ENCODE measurements around the gene MAGI3. TPM values are rescaled to one million over a fixed set of nuclear protein-coding genes. Genes with fewer than 3 reads are reported as not detected.

MAGI3 gene
- total and polyA plus RNA-seq, 7 donors: 11.4 to 22.5 (median 18.9) TPM

DNA sequence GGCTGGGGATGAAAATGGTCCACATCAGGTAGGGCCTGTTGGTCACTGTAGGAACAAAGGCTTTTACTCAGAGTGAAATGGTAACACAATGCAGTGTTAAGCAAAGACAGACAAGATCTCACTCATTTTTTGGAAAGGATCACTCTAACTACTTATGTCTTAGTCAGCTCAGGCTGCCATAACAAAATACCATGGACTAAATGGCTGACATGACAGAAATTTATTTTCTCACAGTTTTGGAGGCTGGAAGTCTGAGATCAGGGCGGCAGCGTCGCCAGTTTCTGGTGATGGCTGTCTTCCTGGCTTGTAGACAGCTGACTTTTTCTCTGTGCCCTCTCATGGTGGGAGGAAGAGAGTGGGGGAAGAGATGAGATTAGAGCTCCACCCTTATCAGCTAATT, 10.2 kb upstream of the MAGI3 start:
- H3K36me3 ChIP-seq: no peaks in the 10 kb centered on the region
- H3K27ac ChIP-seq: no peak overlapping the region
- H3K4me3 ChIP-seq: no peak overlapping the region
- TF ChIP-seq, protein P1, sequence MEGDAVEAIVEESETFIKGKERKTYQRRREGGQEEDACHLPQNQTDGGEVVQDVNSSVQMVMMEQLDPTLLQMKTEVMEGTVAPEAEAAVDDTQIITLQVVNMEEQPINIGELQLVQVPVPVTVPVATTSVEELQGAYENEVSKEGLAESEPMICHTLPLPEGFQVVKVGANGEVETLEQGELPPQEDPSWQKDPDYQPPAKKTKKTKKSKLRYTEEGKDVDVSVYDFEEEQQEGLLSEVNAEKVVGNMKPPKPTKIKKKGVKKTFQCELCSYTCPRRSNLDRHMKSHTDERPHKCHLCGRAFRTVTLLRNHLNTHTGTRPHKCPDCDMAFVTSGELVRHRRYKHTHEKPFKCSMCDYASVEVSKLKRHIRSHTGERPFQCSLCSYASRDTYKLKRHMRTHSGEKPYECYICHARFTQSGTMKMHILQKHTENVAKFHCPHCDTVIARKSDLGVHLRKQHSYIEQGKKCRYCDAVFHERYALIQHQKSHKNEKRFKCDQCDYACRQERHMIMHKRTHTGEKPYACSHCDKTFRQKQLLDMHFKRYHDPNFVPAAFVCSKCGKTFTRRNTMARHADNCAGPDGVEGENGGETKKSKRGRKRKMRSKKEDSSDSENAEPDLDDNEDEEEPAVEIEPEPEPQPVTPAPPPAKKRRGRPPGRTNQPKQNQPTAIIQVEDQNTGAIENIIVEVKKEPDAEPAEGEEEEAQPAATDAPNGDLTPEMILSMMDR (IDR thresholded peaks at IDR 0.05): no peak
- no peak for TF ChIP-seq EP300 (IDR thresholded peaks at IDR 0.05)
- TF ChIP-seq POLR2A (IDR thresholded peaks at IDR 0.05): no peak
- TF ChIP-seq POLR2AphosphoS5 (IDR thresholded peaks at IDR 0.05): no peak
- H3K9me3 ChIP-seq: no peaks in the 10 kb centered on the region
- H3K27me3 ChIP-seq: no peaks in the 10 kb centered on the region
- no peak for DNase-seq
- H3K4me1 ChIP-seq: peaks cover 0 to 9% (median 3%) of the 10 kb centered on the region in 4 donors
- 94 to 95% methylated on average over 3 of the region's 3 CpGs for WGBS, 2 donors
- intact Hi-C loops (cut with DNase I): no loop called here

DNA sequence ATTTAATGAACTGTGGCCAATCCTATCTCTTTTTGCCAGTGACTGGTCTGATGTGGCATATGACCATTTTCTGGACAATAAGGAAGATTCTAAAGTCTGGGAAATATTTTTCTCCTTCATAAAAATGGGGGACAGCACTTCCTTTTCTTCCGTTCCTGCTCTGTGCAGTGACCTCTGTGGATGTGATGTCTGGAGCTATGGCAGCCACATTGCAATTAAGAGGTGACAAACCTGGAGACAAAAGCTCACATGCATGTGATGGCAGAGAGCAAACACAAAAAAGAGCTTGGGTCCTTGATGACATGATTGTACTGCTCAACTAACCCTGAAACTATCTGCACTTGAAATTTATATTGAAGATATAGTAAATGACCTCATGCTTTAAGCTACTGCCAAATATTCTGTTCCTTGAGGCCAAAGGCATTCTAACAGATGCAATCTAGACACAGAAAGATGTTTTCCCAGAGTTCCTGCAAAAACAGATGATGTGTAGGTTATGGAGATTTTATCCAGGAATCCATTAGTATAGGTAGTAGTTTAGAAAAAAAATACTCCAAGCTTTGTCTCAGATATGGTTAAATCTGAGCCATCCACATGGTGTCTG, 2.2 kb upstream of the MAGI3 start:
- TF ChIP-seq POLR2AphosphoS5 (IDR thresholded peaks at IDR 0.05) (no peak), EP300 (IDR thresholded peaks at IDR 0.05) (no peak), POLR2A (IDR thresholded peaks at IDR 0.05) (no peak)
- TF ChIP-seq, protein P1 (IDR thresholded peaks at IDR 0.05): no peak
- Histone ChIP-seq H3K27me3 (no peaks in the 10 kb centered on the region), H3K4me1 (peaks cover 0 to 27% (median 18%) of the 10 kb centered on the region in 4 donors), H3K36me3 (no peaks in the 10 kb centered on the region), H3K9me3 (no peaks in the 10 kb centered on the region), H3K27ac (no peak overlapping the region), H3K4me3 (no peak overlapping the region)
- WGBS, 2 donors: 89 to 91% methylated on average over 1 of the region's 1 CpG
- intact Hi-C loops (cut with DNase I): no loop called here
- DNase-seq: no peak

DNA sequence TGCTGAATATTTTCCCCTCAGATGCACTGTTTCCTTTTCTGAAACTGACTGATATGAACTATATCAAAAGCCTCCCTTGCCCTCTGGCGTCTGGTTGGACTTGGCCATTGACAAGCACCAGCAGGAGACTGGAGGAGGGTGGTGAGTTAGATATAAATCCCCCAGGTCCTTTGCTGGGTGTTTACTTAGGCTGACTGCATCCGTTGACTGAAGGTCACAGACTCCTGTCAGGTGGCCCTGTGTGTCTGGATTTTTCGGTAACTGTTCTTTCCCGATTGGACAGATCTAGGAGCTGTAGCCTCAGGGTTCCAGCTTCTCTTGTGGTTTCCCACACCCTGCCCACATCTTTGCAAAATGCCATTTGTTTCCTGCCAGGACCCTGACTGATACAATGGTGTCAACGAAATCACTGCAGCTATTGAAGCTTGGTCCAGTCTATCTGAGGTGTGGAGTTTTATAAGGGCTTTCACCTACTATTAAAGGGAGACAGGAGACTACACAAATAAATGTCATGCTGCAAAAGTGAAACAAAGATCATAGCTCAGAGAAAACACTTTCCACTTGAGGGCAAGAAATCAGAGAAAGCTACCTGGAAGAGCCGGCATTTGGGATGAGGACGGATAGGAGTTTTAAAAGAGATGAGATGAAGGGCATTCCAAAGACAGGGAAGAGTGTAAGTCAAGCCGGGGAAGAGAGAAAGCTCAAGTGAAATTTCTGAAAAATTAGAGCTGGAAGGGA, 1.5 kb upstream of the MAGI3 start:
- H3K27ac ChIP-seq: peak overlapping the region; percentile 87 to 94 (median 92)
- 9 to 28% methylated on average over 8 of the region's 8 CpGs for WGBS, 2 donors
- peaks cover 0 to 34% (median 22%) of the 10 kb centered on the region in 4 donors for H3K4me1 ChIP-seq
- peak overlapping the region; percentile 87 to 98 (median 97) for H3K4me3 ChIP-seq
- H3K27me3 ChIP-seq: no peaks in the 10 kb centered on the region
- no peaks in the 10 kb centered on the region for H3K36me3 ChIP-seq
- no peak for DNase-seq
- intact Hi-C loops (cut with DNase I): no loop called here
- TF ChIP-seq POLR2AphosphoS5 (IDR thresholded peaks at IDR 0.05) (no peak), POLR2A (IDR thresholded peaks at IDR 0.05) (no peak), EP300 (IDR thresholded peaks at IDR 0.05) (no peak)
- TF ChIP-seq, protein P1 (IDR thresholded peaks at IDR 0.05): no peak
- no peaks in the 10 kb centered on the region for H3K9me3 ChIP-seq

DNA sequence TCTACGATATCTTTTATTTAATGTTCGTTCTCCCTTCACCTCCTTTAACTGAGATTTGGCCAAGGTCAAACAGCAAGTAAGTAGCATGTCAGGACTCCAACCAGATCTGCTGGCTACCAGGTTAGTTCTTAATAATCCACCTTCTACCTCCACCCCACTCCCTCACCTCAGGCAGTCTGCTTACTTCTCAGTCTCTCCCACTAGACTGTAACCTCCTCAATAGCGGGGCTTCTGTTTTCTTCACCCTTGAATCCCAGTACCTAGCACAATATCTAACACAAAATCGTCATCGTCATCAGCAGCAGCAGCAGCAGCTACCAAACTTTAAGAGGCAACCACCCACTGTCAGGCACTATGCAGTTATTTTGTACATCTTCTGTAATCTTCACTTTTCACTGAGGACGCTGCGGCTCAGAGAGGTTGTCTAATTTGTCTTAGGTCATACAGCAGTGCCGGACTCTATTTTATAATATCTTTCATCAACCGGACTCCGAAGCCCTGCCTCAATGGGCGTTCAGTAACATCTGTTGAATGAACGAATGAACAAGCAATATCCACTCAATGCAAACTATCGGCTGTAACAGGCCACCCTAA, 859 bp upstream of the MAGI3 start:
- no peaks in the 10 kb centered on the region for H3K36me3 ChIP-seq
- intact Hi-C loops (cut with DNase I): no loop called here
- peaks cover 0 to 40% (median 25%) of the 10 kb centered on the region in 4 donors for H3K4me1 ChIP-seq
- H3K27ac ChIP-seq: peak overlapping the region; percentile 87 to 94 (median 92)
- peak overlapping the region; percentile 87 to 98 (median 97) for H3K4me3 ChIP-seq
- DNase-seq: no peak
- TF ChIP-seq EP300 (IDR thresholded peaks at IDR 0.05) (no peak), POLR2AphosphoS5 (IDR thresholded peaks at IDR 0.05) (peak in 1 of 4 donors; percentile 2)
- WGBS, 2 donors: 1 to 9% methylated on average over 13 of the region's 13 CpGs
- H3K27me3 ChIP-seq: no peaks in the 10 kb centered on the region
- H3K9me3 ChIP-seq: no peaks in the 10 kb centered on the region
